Transverse colon (tissue), 4 donors: ENCODE data around the gene SLC6A13. TPM values are rescaled to one million over a fixed set of nuclear protein-coding genes. Genes with fewer than 3 reads are reported as not detected.

Experiments used
- DNase-seq: peaks from one replicate; pipeline ENCODE4 v3.0.0-alpha.2; 2019
- H3K27ac ChIP-seq, 4 donors: fragments of 200-600 bp; sonication (generic); 2 replicates each; pipeline ENCODE4 v1.5.1; 2016 to 2018; ENCODE audit warnings: inconsistent platforms in 4 of 4
- H3K27me3 ChIP-seq: fragments of 200-600 bp; sonication (generic); 2 replicates; pipeline ENCODE4 v1.5.1; 2017; ENCODE audit warnings: inconsistent platforms
- H3K36me3 ChIP-seq, 4 donors: fragments of 200-600 bp; sonication (generic); 2 replicates each; pipeline ENCODE4 v1.5.1; 2017 to 2019; ENCODE audit warnings: inconsistent platforms in 4 of 4
- H3K4me1 ChIP-seq, 4 donors: fragments of 200-600 bp; sonication (generic); 2 replicates each; pipeline ENCODE4 v1.5.1; 2017 to 2020; ENCODE audit warnings: inconsistent platforms in 4 of 4
- H3K4me3 ChIP-seq, 4 donors: fragments of 200-600 bp; sonication (generic); 1 replicate in 1 of 4; 2 replicates in 3 of 4; pipeline versions ENCODE4 v1.5.1 to v1.6.1; 2017 to 2019; ENCODE audit warnings: inconsistent platforms in 4 of 4
- H3K9me3 ChIP-seq, 2 donors: fragments of 200-600 bp; sonication (generic); 2 replicates each; pipeline ENCODE4 v1.5.1; 2017 to 2019; ENCODE audit warnings: inconsistent platforms in 2 of 2
- EP300 ChIP-seq: sonication (generic); formaldehyde crosslinking; IDR thresholded peaks from one replicate; pipeline ENCODE4 v1.6.1; 2017; ENCODE audit warnings: antibody characterized with exemption, low read depth
- POLR2A ChIP-seq: fragments of 450-650 bp; IDR thresholded peaks from one replicate; pipeline ENCODE4 v1.6.1; 2016; ENCODE audit warnings: antibody characterized with exemption, mild to moderate bottlenecking, moderate library complexity
- POLR2AphosphoS5 ChIP-seq, 3 donors: sonication (generic); formaldehyde crosslinking; IDR thresholded peaks; one replicate each; pipeline ENCODE4 v1.6.1; 2016; ENCODE audit warnings: antibody characterized with exemption in 3 of 3
- WGBS, 2 donors: methylation state at CpG; one replicate each; pipeline ENCODE4 v1.1.5; 2018; ENCODE audit warnings: low coverage in 1 of 2; 5-methylcytosine and 5-hydroxymethylcytosine counted together
- in situ Hi-C, 4 donors: fragments of 200-750 bp; cut with MboI; loops; one replicate each; pipeline versions ENCODE4 v1.15.0 to v1.15.1; 2017; ENCODE audit warnings: low sequenced_read_pairs in 3 of 4, low pct_ligation_motif_present in 1 of 4, low pct_unique_long_range_greater_than_20kb in 1 of 4
- intact Hi-C: fragments of 100-400 bp; cut with DNase I; formaldehyde crosslinking; loops from one replicate; pipeline ENCODE4 v1.15.1; 2023; ENCODE audit warnings: low total_unique reads
- total RNA-seq, 4 donors: library from RNA; depleted of rRNA; stranded (reverse); fragments of >200 nt; gene quantifications; one replicate each; pipeline ENCODE4 v1.1.0, GENCODE V29; 2016
- TF ChIP-seq, protein P1 (sequence below), 5 experiments: fragments of 200-600 bp in 3 of 5; fragments of 450-650 bp in 2 of 5; sonication (generic) in 3 of 5; IDR thresholded peaks; 1 replicate in 2 of 5; 2 replicates in 3 of 5; pipeline ENCODE4 v1.5.1; 2016 to 2017; ENCODE audit warnings: antibody characterized with exemption in 5 of 5, inconsistent platforms in 3 of 5, mild to moderate bottlenecking in 2 of 5, moderate library complexity in 1 of 5

The SLC6A13 gene
- total RNA-seq, 4 donors from 2014 or later, result not detected

DNA sequence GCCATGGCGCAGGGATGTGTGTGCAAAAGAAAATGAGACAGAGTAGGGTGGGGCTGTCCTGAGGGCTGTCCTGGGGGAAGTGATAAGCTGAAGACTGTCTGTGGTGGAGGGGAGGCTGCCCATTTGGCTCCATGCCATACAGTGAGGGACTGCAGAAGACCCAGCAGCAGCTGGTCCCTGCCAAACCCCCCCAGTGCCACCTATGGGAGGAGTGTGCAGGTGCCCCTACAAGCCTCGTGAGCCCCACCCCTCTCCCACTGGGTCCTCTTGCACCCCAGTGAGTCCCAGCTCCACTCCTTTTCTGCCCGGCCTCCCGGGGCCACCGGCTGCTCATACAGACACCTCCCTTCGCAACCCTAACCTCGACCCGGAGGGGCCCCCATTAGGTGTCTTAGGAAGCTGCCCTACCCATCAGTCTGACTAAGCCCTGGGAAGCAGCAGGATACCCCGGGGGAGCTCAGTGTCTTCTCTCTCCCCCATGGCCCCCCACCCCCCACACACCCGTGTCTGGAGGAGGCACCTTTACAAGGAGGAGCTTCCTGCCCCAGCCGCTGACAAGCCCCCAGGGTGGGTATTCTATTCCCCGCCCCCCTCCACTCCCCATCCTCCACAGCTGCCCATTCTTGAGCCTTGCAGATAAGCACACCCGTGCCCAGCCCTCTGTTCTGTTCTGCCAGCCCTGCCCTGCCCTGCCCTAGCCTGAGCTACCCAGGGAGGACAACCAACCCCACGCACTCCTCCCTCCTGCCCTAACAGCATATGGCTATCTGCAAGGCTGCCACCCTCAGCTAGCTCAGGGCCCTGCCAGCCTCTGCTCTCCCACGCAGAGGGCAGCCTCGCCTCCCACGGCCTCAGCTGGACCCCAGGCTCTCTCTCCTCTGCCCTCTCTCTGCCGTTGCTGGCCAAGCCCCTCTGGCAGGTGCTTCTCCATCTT, 90.6 kb downstream of the SLC6A13 start:
- Histone ChIP-seq H3K27me3 (no peaks in the 10 kb centered on the region), H3K27ac (no peak overlapping the region), H3K4me3 (no peak overlapping the region), H3K36me3 (no peaks in the 10 kb centered on the region), H3K4me1 (peaks cover 0 to 37% (median 28%) of the 10 kb centered on the region in 4 donors), H3K9me3 (no peaks in the 10 kb centered on the region)
- WGBS, 2 donors, result 48% methylated on average over 18 of the region's 18 CpGs; no CpG with 5 or more reads in 1 of the 2 donors
- TF ChIP-seq POLR2A (no peak), POLR2AphosphoS5 (IDR thresholded peaks at IDR 0.05) (no peak), EP300 (no peak)
- TF ChIP-seq, protein P1, sequence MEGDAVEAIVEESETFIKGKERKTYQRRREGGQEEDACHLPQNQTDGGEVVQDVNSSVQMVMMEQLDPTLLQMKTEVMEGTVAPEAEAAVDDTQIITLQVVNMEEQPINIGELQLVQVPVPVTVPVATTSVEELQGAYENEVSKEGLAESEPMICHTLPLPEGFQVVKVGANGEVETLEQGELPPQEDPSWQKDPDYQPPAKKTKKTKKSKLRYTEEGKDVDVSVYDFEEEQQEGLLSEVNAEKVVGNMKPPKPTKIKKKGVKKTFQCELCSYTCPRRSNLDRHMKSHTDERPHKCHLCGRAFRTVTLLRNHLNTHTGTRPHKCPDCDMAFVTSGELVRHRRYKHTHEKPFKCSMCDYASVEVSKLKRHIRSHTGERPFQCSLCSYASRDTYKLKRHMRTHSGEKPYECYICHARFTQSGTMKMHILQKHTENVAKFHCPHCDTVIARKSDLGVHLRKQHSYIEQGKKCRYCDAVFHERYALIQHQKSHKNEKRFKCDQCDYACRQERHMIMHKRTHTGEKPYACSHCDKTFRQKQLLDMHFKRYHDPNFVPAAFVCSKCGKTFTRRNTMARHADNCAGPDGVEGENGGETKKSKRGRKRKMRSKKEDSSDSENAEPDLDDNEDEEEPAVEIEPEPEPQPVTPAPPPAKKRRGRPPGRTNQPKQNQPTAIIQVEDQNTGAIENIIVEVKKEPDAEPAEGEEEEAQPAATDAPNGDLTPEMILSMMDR (IDR thresholded peaks at IDR 0.05), result no peak
- peak; percentile 67 for DNase-seq
- in situ Hi-C loops, result no loop called here
- intact Hi-C loops, result no loop called here

DNA sequence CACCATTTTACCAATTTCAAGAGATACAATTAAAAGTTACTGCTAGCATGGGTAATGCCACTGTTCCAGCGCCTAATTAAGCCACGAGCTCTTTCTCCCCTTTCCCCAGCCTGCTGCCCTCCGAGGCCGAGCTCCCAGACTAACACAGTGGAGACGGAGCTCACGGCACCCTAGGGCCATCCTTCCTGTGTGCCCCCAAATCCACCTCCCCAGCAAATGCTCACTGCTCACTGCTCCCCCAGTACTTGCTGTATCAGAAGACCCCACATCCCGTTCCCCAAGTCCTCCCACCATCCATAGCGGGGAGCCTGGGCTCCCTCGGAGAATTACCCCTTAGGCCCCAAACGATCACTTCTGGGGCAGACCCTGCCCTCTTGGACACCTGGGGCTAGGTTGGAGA, 91.4 kb downstream of the SLC6A13 start:
- Histone ChIP-seq H3K9me3 (no peaks in the 10 kb centered on the region), H3K27ac (no peak overlapping the region), H3K4me1 (peaks cover 0 to 30% (median 24%) of the 10 kb centered on the region in 4 donors), H3K4me3 (no peak overlapping the region), H3K27me3 (no peaks in the 10 kb centered on the region), H3K36me3 (no peaks in the 10 kb centered on the region)
- TF ChIP-seq EP300 (no peak), POLR2AphosphoS5 (IDR thresholded peaks at IDR 0.05) (no peak), POLR2A (no peak)
- TF ChIP-seq, protein P1 (IDR thresholded peaks at IDR 0.05), result no peak
- 88 to 96% methylated on average over 3 to 10 of the region's 10 CpGs for WGBS, 2 donors
- intact Hi-C loops, result no loop called here
- no peak for DNase-seq
- in situ Hi-C loops, result no loop called here

Other genes starting within 250 kb of the SLC6A13 start
- 10 to 100 TPM in 1 of 4 donors, under 1 TPM in 2, not detected in 1; 0.16 to 35.4 (median 0.27) TPM for gene IQSEC3, start 196.1 kb downstream of the SLC6A13 start, total RNA-seq
- 10 to 100 TPM in 1 of 4 donors, 1 to 10 TPM in 3; 1.2 to 13.5 (median 3.0) TPM for gene SLC6A12, start 48.7 kb downstream of the SLC6A13 start, total RNA-seq
- 10 to 100 TPM; 20.2 to 64.7 (median 51.5) TPM for gene KDM5A, start 126.5 kb upstream of the SLC6A13 start, total RNA-seq
- 1 to 10 TPM; 2.4 to 6.7 (median 2.9) TPM for gene CCDC77, start 138.8 kb upstream of the SLC6A13 start, total RNA-seq
- 100 to 1,000 TPM in 1 of 4 donors, 10 to 100 TPM in 3; 49.8 to 166 (median 93.4) TPM for gene B4GALNT3, start 197.1 kb upstream of the SLC6A13 start, total RNA-seq